Measurements from ENCODE around the gene VCAM1. TPM values are rescaled to one million over a fixed set of nuclear protein-coding genes. Genes with fewer than 3 reads are reported as not detected.
A peak's percentile ranks its signal among the peaks of the same experiment; 100 is the strongest.

The VCAM1 gene
- total and polyA plus RNA-seq, 8 donors = 9.1 to 73.0 (median 45.8) TPM

- Histone ChIP-seq H3K27me3 (no peaks in the 10 kb centered on the region), H3K27ac (peak overlapping the region in 1 of 2 donors; percentile 30), H3K36me3 (no peaks in the 10 kb centered on the region), H3K4me1 (no peaks in the 10 kb centered on the region), H3K9me3 (no peaks in the 10 kb centered on the region), H3K4me3 (peak overlapping the region in 1 of 2 donors; percentile 8)
- DNase-seq (no peak), ATAC-seq (peak; percentile 22)
- intact Hi-C loops (cut with DNase I) = no loop called here
- no peak for TF ChIP-seq CTCF (IDR thresholded peaks at IDR 0.05)
Observed at GRCh38 chr1:100720751-100721150, 1.2 kb downstream of the VCAM1 start.

GRCh38 chr1:100721526-100722207, 2.1 kb downstream of the VCAM1 start:
- intact Hi-C loops (cut with DNase I) = no loop called here
- ATAC-seq (peak; percentile 76), DNase-seq (peak in 3 of 4 donors; percentile 36 to 68 (median 51))
- H3K4me1 ChIP-seq = no peaks in the 10 kb centered on the region
- H3K9me3 ChIP-seq = no peaks in the 10 kb centered on the region
- no peaks in the 10 kb centered on the region for H3K36me3 ChIP-seq
- peak overlapping the region in 1 of 2 donors; percentile 8 for H3K4me3 ChIP-seq
- peak overlapping the region in 1 of 2 donors; percentile 30 for H3K27ac ChIP-seq
- TF ChIP-seq CTCF (IDR thresholded peaks at IDR 0.05) = no peak
- H3K27me3 ChIP-seq = no peaks in the 10 kb centered on the region

- no peak for TF ChIP-seq CTCF (IDR thresholded peaks at IDR 0.05)
- peak overlapping the region in 1 of 2 donors; percentile 8 for H3K4me3 ChIP-seq
Observed at GRCh38 chr1:100722221-100722620, 2.7 kb downstream of the VCAM1 start.

GRCh38 chr1:100724281-100724680, 4.7 kb downstream of the VCAM1 start:
- Histone ChIP-seq H3K9me3 (no peaks in the 10 kb centered on the region), H3K4me3 (no peak overlapping the region), H3K27me3 (no peaks in the 10 kb centered on the region), H3K4me1 (no peaks in the 10 kb centered on the region), H3K36me3 (no peaks in the 10 kb centered on the region), H3K27ac (no peak overlapping the region)
- no peak for TF ChIP-seq CTCF (IDR thresholded peaks at IDR 0.05)
- ATAC-seq (no peak), DNase-seq (no peak)
- intact Hi-C loops (cut with DNase I) = no loop called here

More at GRCh38 chr1:100722221-100722620, 2.7 kb downstream of the VCAM1 start:
- ATAC-seq (no peak), DNase-seq (no peak)
- Histone ChIP-seq H3K27me3 (no peaks in the 10 kb centered on the region), H3K9me3 (no peaks in the 10 kb centered on the region), H3K4me1 (no peaks in the 10 kb centered on the region), H3K27ac (no peak overlapping the region), H3K36me3 (no peaks in the 10 kb centered on the region)
- intact Hi-C loops (cut with DNase I) = no loop called here

- no peak overlapping the region for H3K27ac ChIP-seq
- intact Hi-C loops (cut with DNase I) = no loop called here
- DNase-seq (no peak), ATAC-seq (no peak)
- no peaks in the 10 kb centered on the region for H3K9me3 ChIP-seq
- no peak for TF ChIP-seq CTCF (IDR thresholded peaks at IDR 0.05)
- H3K4me3 ChIP-seq = no peak overlapping the region
- no peaks in the 10 kb centered on the region for H3K36me3 ChIP-seq
- H3K4me1 ChIP-seq = peaks cover 0 to under 1% of the 10 kb centered on the region in 2 donors
- H3K27me3 ChIP-seq = no peaks in the 10 kb centered on the region
Observed at GRCh38 chr1:100730130-100730529, 10.6 kb downstream of the VCAM1 start.
